ENCODE results near the gene SLAMF6.

GRCh38 chr1:160496334-160496733, 26.7 kb downstream of the SLAMF6 start:
- TF ChIP-seq, protein P1, sequence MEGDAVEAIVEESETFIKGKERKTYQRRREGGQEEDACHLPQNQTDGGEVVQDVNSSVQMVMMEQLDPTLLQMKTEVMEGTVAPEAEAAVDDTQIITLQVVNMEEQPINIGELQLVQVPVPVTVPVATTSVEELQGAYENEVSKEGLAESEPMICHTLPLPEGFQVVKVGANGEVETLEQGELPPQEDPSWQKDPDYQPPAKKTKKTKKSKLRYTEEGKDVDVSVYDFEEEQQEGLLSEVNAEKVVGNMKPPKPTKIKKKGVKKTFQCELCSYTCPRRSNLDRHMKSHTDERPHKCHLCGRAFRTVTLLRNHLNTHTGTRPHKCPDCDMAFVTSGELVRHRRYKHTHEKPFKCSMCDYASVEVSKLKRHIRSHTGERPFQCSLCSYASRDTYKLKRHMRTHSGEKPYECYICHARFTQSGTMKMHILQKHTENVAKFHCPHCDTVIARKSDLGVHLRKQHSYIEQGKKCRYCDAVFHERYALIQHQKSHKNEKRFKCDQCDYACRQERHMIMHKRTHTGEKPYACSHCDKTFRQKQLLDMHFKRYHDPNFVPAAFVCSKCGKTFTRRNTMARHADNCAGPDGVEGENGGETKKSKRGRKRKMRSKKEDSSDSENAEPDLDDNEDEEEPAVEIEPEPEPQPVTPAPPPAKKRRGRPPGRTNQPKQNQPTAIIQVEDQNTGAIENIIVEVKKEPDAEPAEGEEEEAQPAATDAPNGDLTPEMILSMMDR (IDR thresholded peaks at IDR 0.05; ENCODE audit: borderline replicate concordance, extremely low read depth, low read length, poor library complexity, severe bottlenecking), result no peak
- no peak for TF ChIP-seq EZH2 (IDR thresholded peaks at IDR 0.05; ENCODE audit: borderline replicate concordance, low read depth, low read length, severe bottlenecking)
